GM10266 (cell line): ENCODE results near the gene LHPP.

Experiments used
- DNase-seq: peaks from one replicate; pipeline ENCODE4 v3.0.0; 2012; ENCODE audit errors: extremely low spot score
- CTCF ChIP-seq: IDR thresholded peaks from 2 replicates; pipeline ENCODE4 v1.5.1; 2012; ENCODE audit warnings: mild to moderate bottlenecking, low read depth; ENCODE audit not compliant: control insufficient read depth, insufficient read depth; ENCODE audit errors: missing control alignments

The LHPP gene

GRCh38 chr10:124534231-124534798 is 72.7 kb downstream of the LHPP start:
- TF ChIP-seq CTCF: peak; percentile 49
- DNase-seq: peak; percentile 59

- DNase-seq: no peak
These were observed 73.4 kb downstream of the LHPP start for GRCh38 chr10:124534826-124535601.

GRCh38 chr10:124535731-124536495 is 74.3 kb downstream of the LHPP start:
- no peak for TF ChIP-seq CTCF
- no peak for DNase-seq

More at GRCh38 chr10:124534826-124535601, 73.4 kb downstream of the LHPP start:
- TF ChIP-seq CTCF: no peak

GRCh38 chr10:124536496-124537050 is 75.0 kb downstream of the LHPP start:
- TF ChIP-seq CTCF: no peak
- no peak for DNase-seq

- no peak for DNase-seq
- no peak for TF ChIP-seq CTCF
These were observed 75.6 kb downstream of the LHPP start for GRCh38 chr10:124537166-124537725.

- no peak for TF ChIP-seq CTCF
- no peak for DNase-seq
These were observed 76.3 kb downstream of the LHPP start for GRCh38 chr10:124537891-124538290.

GRCh38 chr10:124538706-124539105 is 77.1 kb downstream of the LHPP start:
- no peak for DNase-seq
- no peak for TF ChIP-seq CTCF
